Stimulated activated CD8-positive, alpha-beta memory T cell treated with anti-CD3 and anti-CD28 coated beads, Interleukin-4, amount 100 ng/mL, for 1 hour (primary cell): ENCODE measurements around the gene VAT1L.

Experiments
- DNase-seq, 2 donors: peaks; one replicate each; pipeline ENCODE4 v3.0.0-alpha.2; 2020; ENCODE audit warnings: low read depth in 2 of 2, low spot score in 1 of 2

VAT1L gene

DNA sequence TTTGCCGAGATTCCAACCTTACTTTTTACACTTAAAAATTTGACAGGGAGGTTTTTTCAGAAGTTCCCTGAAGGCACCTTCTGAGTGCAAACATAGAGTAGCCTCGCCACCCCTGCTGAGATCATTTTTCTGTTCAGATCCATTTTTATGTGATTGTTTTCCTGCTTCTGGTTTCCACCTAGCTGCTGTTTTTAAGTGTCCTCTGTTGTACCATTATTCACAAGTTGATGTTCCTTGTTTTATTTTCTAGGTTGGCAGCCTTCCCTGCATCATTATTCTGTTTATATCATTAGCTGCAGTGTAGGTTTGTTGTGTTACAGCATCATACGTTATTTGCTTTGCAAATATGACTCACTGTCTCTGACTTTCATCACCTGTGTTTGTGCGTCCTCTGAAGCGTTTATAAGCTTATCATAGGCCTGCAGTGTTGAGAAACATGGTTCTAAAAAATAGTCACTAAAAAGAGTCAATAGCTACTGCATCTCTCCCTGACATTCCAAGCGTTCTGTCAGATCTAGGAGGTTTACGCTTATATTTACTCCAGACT, 117.1 kb downstream of the VAT1L start:
- DNase-seq: no peak

- no peak for DNase-seq
These were observed 121.7 kb downstream of the VAT1L start for GRCh38 chr16:77910021-77910420.

DNA sequence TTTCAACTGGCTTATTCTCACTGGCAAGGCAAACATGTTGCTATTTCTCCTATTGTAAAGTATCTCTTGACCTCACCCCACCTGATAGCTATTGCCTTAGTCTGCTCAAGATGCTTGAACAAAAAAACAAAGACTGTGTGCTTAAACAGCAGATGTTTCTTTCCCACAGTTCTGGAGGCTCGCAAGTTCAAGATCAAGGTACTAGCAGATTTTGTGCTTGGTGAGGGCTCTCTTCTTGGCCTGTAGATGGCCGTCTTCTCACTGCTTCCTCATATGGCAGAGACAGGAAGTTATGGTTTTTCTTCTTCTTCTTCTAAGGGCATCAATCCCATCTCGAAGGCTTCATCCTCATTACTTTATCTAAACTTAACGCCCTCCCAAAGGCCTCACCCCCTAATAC, 124.3 kb downstream of the VAT1L start:
- DNase-seq: no peak

DNA sequence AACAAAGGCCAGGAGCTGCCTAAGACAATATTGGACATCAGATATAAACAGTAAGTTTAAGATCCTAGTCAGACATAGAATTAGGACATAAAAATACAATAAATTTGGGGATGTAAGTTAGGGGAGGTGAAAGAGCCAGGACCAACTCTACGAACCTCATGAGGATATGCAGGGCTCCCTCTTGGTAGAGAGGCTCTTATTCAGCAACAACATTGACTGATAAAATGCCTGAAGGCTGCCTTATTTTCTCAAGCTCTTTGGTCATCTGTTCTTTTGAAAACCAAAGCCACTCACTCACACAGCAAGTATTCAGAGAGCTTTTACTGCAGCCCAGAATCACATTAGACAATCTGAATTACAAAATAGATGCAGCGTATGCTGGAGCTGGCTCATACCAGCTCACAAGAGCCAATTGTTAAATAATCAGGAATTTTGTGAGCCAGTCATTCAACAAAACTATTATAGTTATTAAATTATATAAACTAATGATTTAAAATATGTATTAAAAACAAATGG, 125.4 kb downstream of the VAT1L start:
- DNase-seq: no peak

- DNase-seq: no peak
These were observed 127.7 kb downstream of the VAT1L start for GRCh38 chr16:77916111-77916510.

- no peak for DNase-seq
These were observed 129.6 kb downstream of the VAT1L start for GRCh38 chr16:77917971-77918370.

GRCh38 chr16:77918809-77919707, 130.7 kb downstream of the VAT1L start:
- DNase-seq: no peak

GRCh38 chr16:77919761-77920415, 131.5 kb downstream of the VAT1L start:
- no peak for DNase-seq

DNA sequence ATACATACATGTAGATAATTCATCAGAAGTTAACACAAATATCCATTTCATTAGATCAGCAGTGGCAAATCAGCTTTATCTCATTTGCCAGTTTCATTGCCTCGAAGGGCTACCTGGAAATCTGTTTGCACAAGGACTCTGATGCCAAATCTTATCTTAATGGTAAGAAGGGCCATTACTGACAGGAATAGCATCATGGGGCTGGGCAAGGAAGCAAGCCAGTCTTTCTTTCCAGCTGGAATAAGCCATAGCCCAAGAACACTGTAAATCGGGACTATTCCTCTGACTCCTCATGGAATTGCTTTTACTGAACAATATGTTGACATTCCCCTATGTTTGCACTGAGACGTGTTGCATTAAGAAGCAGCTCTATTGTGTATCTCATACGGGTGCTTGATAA, 132.6 kb downstream of the VAT1L start:
- no peak for DNase-seq

DNA sequence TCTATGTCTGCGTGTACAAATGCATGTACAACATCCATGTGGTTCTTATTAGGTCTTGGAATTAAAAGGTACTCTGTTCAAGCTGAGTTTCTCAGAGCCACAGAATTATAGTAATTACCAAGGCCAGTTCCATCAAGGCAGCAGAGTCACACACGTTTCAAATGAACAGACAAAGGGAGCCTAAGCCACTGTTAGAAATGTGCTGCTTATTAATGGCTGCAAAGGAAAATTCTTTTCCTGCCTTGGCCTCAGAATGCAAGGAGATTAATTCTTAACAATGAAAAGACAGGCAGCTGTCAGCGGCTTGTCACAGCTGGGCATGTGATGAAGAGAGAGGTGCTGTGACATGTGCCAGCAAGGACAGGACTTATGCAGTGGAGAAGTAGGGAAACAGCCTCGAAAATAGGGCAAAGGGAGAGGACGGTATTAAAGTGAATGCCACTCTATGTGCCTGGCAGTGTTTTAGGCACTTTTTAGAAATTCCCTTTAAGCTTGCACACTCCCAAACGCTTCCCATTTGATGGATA, 133.9 kb downstream of the VAT1L start:
- no peak for DNase-seq

DNA sequence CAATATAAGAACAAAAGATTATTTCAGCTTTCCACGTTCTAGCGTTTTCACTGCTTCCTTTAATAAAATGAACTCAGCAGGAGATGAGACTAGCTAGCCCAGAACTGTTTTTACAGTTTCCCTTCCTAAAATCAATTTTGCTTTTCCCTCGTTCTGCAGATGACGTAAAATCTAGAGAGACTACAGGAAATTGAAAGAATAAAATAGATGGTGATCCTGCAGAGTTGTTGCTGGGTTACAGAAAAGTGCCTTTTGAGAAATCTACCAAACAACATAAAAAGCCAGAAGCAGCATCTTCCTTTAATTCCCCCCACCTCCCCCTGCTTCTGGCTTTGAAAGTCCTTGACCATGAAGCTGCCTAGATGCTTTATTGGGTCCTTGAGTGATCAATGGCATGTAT, 137.2 kb downstream of the VAT1L start:
- no peak for DNase-seq

DNA sequence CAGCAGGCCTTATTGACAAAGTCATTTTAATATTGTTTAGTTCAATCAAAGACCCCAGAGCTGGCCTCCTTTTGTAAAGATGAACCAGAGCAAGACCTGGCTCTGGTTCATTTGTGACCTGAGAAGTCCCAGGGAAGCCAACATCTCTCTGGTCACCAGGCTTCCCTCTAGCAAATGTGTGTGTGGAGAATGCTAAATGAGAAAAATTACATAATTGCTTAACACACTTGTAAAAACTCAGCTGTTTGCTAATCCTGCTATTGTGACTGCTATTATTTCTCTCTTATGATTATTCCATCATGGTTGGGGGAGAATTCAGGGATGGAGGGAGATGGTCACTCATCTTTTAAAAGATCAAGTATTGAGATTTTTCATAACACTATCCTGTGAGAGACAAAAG, 139.7 kb downstream of the VAT1L start:
- no peak for DNase-seq

DNA sequence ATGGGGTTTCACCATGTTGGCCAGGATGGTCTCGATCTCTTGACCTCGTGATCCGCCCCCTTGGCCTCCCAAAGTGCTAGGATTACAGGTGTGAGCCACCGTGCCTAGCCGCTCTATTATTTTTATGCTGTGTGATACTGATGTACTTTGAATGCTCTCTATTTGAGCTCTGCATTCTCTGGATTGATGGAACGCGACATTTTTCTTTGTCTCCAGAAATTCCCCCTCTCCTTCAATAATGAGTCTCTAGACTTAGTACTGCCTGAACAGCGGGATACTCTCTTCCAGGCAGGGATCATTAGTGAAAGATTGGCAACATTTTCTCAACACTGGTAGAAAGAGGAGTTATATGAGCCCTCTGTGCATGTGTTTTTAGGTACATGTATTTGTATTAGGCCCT, 140.6 kb downstream of the VAT1L start:
- no peak for DNase-seq

- DNase-seq: no peak
These were observed 142.7 kb downstream of the VAT1L start for GRCh38 chr16:77931058-77931457.

GRCh38 chr16:77937473-77938149, 149.2 kb downstream of the VAT1L start:
- no peak for DNase-seq

- DNase-seq: no peak
These were observed 150.5 kb downstream of the VAT1L start for GRCh38 chr16:77938913-77939312.

DNA sequence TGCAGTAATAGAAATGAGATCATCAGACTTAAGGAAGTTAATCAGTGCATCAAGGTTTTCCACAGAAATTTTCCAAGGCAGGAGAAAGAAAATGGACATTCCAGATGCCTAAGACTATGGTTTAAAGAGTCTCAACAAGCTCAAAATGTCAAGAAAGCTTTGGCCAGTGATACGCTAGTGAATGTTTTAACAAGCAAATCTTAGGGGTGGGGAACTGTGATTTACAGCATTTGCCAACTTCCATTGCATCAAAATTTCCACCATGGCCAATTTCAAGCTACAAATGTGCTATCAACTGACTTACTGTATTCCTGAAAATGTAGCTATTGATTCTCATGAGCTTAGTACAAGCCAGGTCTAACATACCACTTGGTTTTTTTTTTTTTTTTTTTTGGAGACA, 151.6 kb downstream of the VAT1L start:
- no peak for DNase-seq

DNA sequence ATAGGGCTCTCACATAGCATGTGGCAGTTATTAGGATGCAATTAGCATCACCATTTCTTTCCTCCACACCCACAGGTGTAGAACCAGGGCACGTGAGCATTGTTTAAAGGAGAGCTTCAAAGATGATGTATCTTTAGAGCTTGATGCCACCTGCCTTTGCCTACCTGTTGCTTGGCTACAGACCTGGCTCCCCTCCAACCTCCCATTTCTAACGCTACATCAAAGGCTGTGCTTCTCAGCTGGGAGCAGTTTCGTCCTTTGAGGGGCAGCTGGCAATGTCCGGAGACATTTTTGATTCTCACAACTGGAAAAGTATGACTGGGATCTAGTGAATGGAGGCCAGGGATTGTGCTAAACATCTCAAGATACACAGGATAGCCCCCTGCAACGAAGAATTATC, 155.4 kb downstream of the VAT1L start:
- DNase-seq: no peak

GRCh38 chr16:77944631-77945030, 156.3 kb downstream of the VAT1L start:
- DNase-seq: no peak

- DNase-seq: no peak
These were observed 156.8 kb downstream of the VAT1L start for GRCh38 chr16:77945126-77945525.

DNA sequence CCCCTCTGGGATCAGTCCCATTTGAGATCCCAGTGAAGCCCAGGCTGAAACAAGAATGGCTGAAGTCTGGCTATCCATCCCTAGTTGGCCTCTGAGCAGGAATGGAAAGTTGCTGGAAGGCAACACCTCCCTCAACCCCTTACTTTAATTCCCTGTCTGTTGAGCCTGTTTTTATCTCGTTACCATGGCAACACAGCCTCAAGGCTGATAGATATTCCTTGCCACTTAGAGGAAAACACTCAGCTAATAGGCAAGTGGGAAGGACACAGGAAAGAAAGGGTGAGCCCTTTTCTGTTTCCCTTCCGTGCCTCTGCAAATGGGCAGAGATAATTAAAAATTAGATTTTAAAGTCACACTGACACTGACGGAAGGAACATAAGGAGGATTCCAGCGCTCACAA, 158.5 kb downstream of the VAT1L start:
- no peak for DNase-seq
